ENCODE results near the gene SHISAL2B. TPM values are rescaled to one million over a fixed set of nuclear protein-coding genes. Genes with fewer than 3 reads are reported as not detected.

The SHISAL2B gene
- total RNA-seq, 1 experiment from 2014 or later = not detected

DNA sequence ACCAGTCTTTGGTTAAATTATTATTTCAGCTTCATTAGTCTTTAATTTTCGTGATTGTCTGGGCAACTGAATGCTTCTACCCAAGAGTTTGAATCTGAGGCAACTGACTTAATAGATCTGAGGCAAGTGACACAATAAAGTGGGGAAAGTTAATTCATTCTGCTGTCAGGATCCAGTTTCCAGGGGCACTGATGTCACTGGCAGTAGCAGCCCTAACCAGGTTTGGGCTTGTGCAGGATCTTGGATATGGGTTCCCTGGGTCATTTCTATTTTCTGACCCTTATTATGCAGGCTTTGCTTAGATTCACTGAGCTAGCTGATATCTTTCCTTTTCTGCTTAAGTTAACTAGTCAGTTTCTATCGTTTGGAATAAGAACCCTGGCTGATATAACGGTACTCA, 68.6 kb downstream of the SHISAL2B start:
- BruUV-seq (replicated peaks) = no TSS peak
- TF ChIP-seq EZH2 (IDR thresholded peaks at IDR 0.05; ENCODE audit: low read depth) = no peak
- TF ChIP-seq, protein P1, sequence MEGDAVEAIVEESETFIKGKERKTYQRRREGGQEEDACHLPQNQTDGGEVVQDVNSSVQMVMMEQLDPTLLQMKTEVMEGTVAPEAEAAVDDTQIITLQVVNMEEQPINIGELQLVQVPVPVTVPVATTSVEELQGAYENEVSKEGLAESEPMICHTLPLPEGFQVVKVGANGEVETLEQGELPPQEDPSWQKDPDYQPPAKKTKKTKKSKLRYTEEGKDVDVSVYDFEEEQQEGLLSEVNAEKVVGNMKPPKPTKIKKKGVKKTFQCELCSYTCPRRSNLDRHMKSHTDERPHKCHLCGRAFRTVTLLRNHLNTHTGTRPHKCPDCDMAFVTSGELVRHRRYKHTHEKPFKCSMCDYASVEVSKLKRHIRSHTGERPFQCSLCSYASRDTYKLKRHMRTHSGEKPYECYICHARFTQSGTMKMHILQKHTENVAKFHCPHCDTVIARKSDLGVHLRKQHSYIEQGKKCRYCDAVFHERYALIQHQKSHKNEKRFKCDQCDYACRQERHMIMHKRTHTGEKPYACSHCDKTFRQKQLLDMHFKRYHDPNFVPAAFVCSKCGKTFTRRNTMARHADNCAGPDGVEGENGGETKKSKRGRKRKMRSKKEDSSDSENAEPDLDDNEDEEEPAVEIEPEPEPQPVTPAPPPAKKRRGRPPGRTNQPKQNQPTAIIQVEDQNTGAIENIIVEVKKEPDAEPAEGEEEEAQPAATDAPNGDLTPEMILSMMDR (conservative IDR thresholded peaks at IDR 0.05) = no peak
- Histone ChIP-seq H3K79me2 (ENCODE audit: low read depth) (peaks cover 13% of the 10 kb centered on the region; the same call in 1 of the 2 replicates), H4K20me1 (ENCODE audit: insufficient read depth) (no peaks in the 10 kb centered on the region; the same call in 1 of the 2 replicates), H3F3A (ENCODE audit: insufficient read depth, low read depth) (no peaks in the 10 kb centered on the region), H3K4me1 (replicated peaks; ENCODE audit: insufficient read depth) (no peaks in the 10 kb centered on the region), H3K4me3 (no peak overlapping the region), H2AFZ (no peak overlapping the region), H3K27ac (no peak overlapping the region), H3K9me3 (ENCODE audit: insufficient read depth, low read depth) (no peaks in the 10 kb centered on the region), H3K36me3 (ENCODE audit: low read depth) (peaks cover 4% of the 10 kb centered on the region; the same call in 1 of the 2 replicates), H3K4me2 (no peak overlapping the region), H3K27me3 (ENCODE audit: insufficient read depth, low read depth) (no peaks in the 10 kb centered on the region), H3K9me2 (ENCODE audit: insufficient read depth) (no peaks in the 10 kb centered on the region)
- POLR2A ChIA-PET (ENCODE audit: unreplicated experiment) = interaction anchor here (0.5 kb wide), 1 partner anchor 19 kb away, joined by 4 read pairs; no protein-coding TSS in a partner anchor
- DNase-seq = no peak
- intact Hi-C loops (cut with micrococcal nuclease; ENCODE audit: unreplicated experiment) = no loop called here
- CTCF ChIA-PET = no interaction called here

DNA sequence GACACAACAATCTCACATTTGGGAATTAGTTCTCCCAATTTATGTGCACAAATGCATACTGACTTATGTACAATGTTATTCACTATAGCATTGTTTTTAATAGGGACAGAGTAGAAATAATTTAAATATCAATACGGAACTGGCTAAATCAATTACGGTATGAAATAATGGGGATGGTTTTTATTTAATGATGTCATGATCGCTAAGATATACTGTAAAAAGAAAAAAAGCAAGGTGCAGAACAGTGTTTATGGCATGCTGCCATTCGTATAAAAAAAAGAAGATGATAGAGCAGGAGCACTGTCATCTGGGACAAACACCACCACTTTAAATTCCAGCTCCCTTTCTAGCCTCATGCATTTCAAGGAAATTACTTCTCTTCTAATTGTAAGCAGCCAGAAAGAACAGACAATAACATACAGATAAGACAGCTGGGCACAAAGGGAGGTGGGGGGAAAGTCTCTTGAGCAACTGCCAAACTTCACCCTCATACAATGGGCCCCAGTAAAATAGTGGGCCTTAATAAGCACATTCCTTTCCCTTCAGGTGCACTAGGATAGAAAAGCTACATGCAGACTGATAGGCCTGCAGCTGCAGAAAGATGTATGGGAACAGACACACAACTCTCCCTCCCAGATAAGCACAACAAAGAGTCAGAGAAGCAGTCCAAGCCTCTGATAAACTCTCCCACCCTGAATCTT, 69.8 kb downstream of the SHISAL2B start:
- intact Hi-C loops (cut with micrococcal nuclease; ENCODE audit: unreplicated experiment) = no loop called here
- CTCF ChIA-PET = no interaction called here
- Histone ChIP-seq H3K4me3 (no peak overlapping the region), H2AFZ (no peak overlapping the region), H3F3A (ENCODE audit: insufficient read depth, low read depth) (no peaks in the 10 kb centered on the region), H3K36me3 (ENCODE audit: low read depth) (0 out of 2 replicates have a peak, but pooled peaks cover 4% of the 10 kb centered on the region), H3K27me3 (ENCODE audit: insufficient read depth, low read depth) (no peaks in the 10 kb centered on the region), H3K4me2 (no peak overlapping the region), H3K9me2 (ENCODE audit: insufficient read depth) (no peaks in the 10 kb centered on the region), H3K27ac (no peak overlapping the region), H3K9me3 (ENCODE audit: insufficient read depth, low read depth) (no peaks in the 10 kb centered on the region), H3K79me2 (ENCODE audit: low read depth) (peaks cover 24% of the 10 kb centered on the region), H4K20me1 (ENCODE audit: insufficient read depth) (no peaks in the 10 kb centered on the region; the same call in 1 of the 2 replicates), H3K4me1 (replicated peaks; ENCODE audit: insufficient read depth) (peaks cover under 1% of the 10 kb centered on the region; the same call in 1 of the 2 replicates)
- no TSS peak for BruUV-seq (replicated peaks)
- TF ChIP-seq, protein P1 (conservative IDR thresholded peaks at IDR 0.05) = no peak
- TF ChIP-seq EZH2 (IDR thresholded peaks at IDR 0.05; ENCODE audit: low read depth) = no peak
- POLR2A ChIA-PET (ENCODE audit: unreplicated experiment) = no interaction called here
- DNase-seq = no peak

DNA sequence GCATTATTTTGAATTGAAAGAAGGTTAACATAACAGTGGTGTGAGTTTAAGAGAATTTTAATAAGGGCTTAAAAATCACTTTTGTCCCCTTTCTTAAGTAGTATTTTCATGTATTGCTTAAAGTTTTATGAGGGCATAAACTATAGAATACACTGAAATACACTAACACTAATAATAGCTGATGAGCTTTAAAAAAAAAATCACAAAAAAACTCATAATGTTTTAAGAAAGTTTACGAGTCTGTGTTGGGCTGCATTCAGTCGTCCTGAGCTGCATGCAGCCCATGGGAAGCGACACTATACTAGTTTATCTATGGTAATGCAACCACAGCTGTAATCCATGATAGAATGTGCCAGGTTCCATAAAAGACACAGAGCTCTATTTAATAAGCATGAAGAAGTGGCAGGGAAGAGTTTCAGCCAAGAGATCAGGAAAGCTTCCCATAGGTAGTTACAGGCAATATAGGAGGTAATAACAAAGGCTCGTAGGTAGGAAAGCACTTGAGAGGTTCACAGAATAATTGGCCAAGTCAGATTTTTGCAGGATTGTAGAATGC, 73.7 kb downstream of the SHISAL2B start:
- 0 out of 2 replicates have a peak, but pooled peaks cover 4% of the 10 kb centered on the region for H3K36me3 ChIP-seq (ENCODE audit: low read depth)
- ChIA-PET CTCF (no interaction called here), POLR2A (ENCODE audit: unreplicated experiment) (interaction anchor here (0.6 kb wide), 1 partner anchor 750 kb away, joined by 5 read pairs; no protein-coding TSS in a partner anchor)
- peaks cover 26% of the 10 kb centered on the region for H3K4me1 ChIP-seq (replicated peaks; ENCODE audit: insufficient read depth)
- H3K4me2 ChIP-seq = no peak overlapping the region
- H3K9me3 ChIP-seq (ENCODE audit: insufficient read depth, low read depth) = no peaks in the 10 kb centered on the region
- H3F3A ChIP-seq (ENCODE audit: insufficient read depth, low read depth) = peaks cover 22% of the 10 kb centered on the region
- H3K9me2 ChIP-seq (ENCODE audit: insufficient read depth) = no peaks in the 10 kb centered on the region
- peaks cover 44% of the 10 kb centered on the region for H3K79me2 ChIP-seq (ENCODE audit: low read depth)
- no peaks in the 10 kb centered on the region for H4K20me1 ChIP-seq (ENCODE audit: insufficient read depth)
- intact Hi-C loops (cut with micrococcal nuclease; ENCODE audit: unreplicated experiment) = no loop called here
- BruUV-seq (replicated peaks) = no TSS peak
- H2AFZ ChIP-seq = no peak overlapping the region
- H3K27me3 ChIP-seq (ENCODE audit: insufficient read depth, low read depth) = no peaks in the 10 kb centered on the region
- H3K4me3 ChIP-seq = no peak overlapping the region
- TF ChIP-seq EZH2 (IDR thresholded peaks at IDR 0.05; ENCODE audit: low read depth) = no peak
- TF ChIP-seq, protein P1 (conservative IDR thresholded peaks at IDR 0.05) = no peak
- DNase-seq = no peak
- H3K27ac ChIP-seq = no peak overlapping the region

All from PC-9 (cell line).